T-helper 1 cell (primary cell): ENCODE results near the gene FAM219A.
"Not testable (repeated sequence)": the region's sequence is repeated elsewhere in the genome, so short reads cannot be mapped to it uniquely, and the experiment has no call there.

Experiments used
- DNase-seq, 5 donors: peaks; one replicate each; pipeline ENCODE4 v3.0.0-alpha.2; 2012 to 2020

The FAM219A gene

GRCh38 chr9:34442770-34443169 is 15.6 kb downstream of the FAM219A start:
- no peak for DNase-seq

- DNase-seq: no peak
Observed at GRCh38 chr9:34440017-34440416, 18.4 kb downstream of the FAM219A start.

GRCh38 chr9:34438465-34438864 is 19.9 kb downstream of the FAM219A start:
- not testable (repeated sequence) for DNase-seq

GRCh38 chr9:34437926-34438307 is 20.5 kb downstream of the FAM219A start:
- not testable (repeated sequence) for DNase-seq

- DNase-seq: peak in 4 of 5 donors; percentile 32 to 71 (median 46)
Observed at GRCh38 chr9:34437006-34437925, 21.1 kb downstream of the FAM219A start.

GRCh38 chr9:34431667-34432066 is 26.7 kb downstream of the FAM219A start:
- DNase-seq: no peak

- peak in 1 of 5 donors; percentile 17 for DNase-seq
Observed at GRCh38 chr9:34430843-34431437, 27.4 kb downstream of the FAM219A start.

GRCh38 chr9:34428325-34428958 is 29.9 kb downstream of the FAM219A start:
- no peak for DNase-seq

- DNase-seq: no peak
Observed at GRCh38 chr9:34426347-34427074, 31.9 kb downstream of the FAM219A start.

- DNase-seq: no peak
Observed at GRCh38 chr9:34419716-34420504, 38.5 kb downstream of the FAM219A start.

GRCh38 chr9:34417734-34418133 is 40.6 kb downstream of the FAM219A start:
- DNase-seq: no peak

- DNase-seq: peak in 1 of 5 donors; percentile 8
Observed at GRCh38 chr9:34413231-34413852, 45.0 kb downstream of the FAM219A start.

GRCh38 chr9:34412336-34412735 is 46.0 kb downstream of the FAM219A start:
- DNase-seq: no peak

GRCh38 chr9:34409154-34409553 is 49.2 kb downstream of the FAM219A start:
- DNase-seq: no peak

GRCh38 chr9:34408173-34408572 is 50.2 kb downstream of the FAM219A start:
- no peak for DNase-seq

GRCh38 chr9:34406219-34406618 is 52.2 kb downstream of the FAM219A start:
- no peak for DNase-seq

GRCh38 chr9:34405719-34406118 is 52.7 kb downstream of the FAM219A start:
- no peak for DNase-seq

GRCh38 chr9:34403554-34404380 is 54.6 kb downstream of the FAM219A start:
- DNase-seq: peak in 4 of 5 donors; percentile 20 to 55 (median 32)

- DNase-seq: no peak
Observed at GRCh38 chr9:34400686-34401602, 57.4 kb downstream of the FAM219A start.
